IPS-18a (cell line): ENCODE measurements around the gene HLA-G.

ENCODE experiments used
- H3K27ac ChIP-seq: one replicate; pipeline ENCODE4 v1.5.1; 2013; ENCODE audit warnings: low read length
- H3K27me3 ChIP-seq: one replicate; pipeline ENCODE4 v1.6.1; 2013; ENCODE audit warnings: mild to moderate bottlenecking, low read length; ENCODE audit not compliant: control insufficient read depth, insufficient read depth
- H3K36me3 ChIP-seq: one replicate; pipeline ENCODE4 v1.6.1; 2013; ENCODE audit warnings: low read depth, low read length; ENCODE audit not compliant: control insufficient read depth
- H3K4me1 ChIP-seq: one replicate; pipeline ENCODE4 v1.6.1; 2013; ENCODE audit warnings: low read depth, low read length; ENCODE audit not compliant: control insufficient read depth
- H3K4me3 ChIP-seq: one replicate; pipeline ENCODE4 v1.5.1; 2013; ENCODE audit warnings: low read length
- H3K9ac ChIP-seq: one replicate; pipeline ENCODE4 v1.6.1; 2013; ENCODE audit warnings: mild to moderate bottlenecking, low read length, moderate library complexity
- H3K9me3 ChIP-seq: one replicate; pipeline ENCODE4 v1.6.1; 2013; ENCODE audit warnings: low read depth, low read length; ENCODE audit not compliant: control insufficient read depth

HLA-G gene

GRCh38 chr6:29824144-29824543 lies 3.5 kb upstream of the HLA-G start:
- Histone ChIP-seq H3K27me3 (peaks cover 38% of the 10 kb centered on the region), H3K4me3 (no peak overlapping the region), H3K9ac (no peak overlapping the region), H3K9me3 (no peaks in the 10 kb centered on the region), H3K4me1 (no peaks in the 10 kb centered on the region), H3K36me3 (no peaks in the 10 kb centered on the region), H3K27ac (no peak overlapping the region)

- H3K36me3 ChIP-seq: no peaks in the 10 kb centered on the region
- H3K9ac ChIP-seq: no peak overlapping the region
- no peaks in the 10 kb centered on the region for H3K4me1 ChIP-seq
- H3K27me3 ChIP-seq: peaks cover 55% of the 10 kb centered on the region
- no peaks in the 10 kb centered on the region for H3K9me3 ChIP-seq
- H3K4me3 ChIP-seq: no peak overlapping the region
- H3K27ac ChIP-seq: no peak overlapping the region
Observed at GRCh38 chr6:29825848-29826247, 1.8 kb upstream of the HLA-G start.

GRCh38 chr6:29826271-29826670 lies 1.4 kb upstream of the HLA-G start:
- H3K4me1 ChIP-seq: no peaks in the 10 kb centered on the region
- H3K9me3 ChIP-seq: no peaks in the 10 kb centered on the region
- no peaks in the 10 kb centered on the region for H3K36me3 ChIP-seq
- no peak overlapping the region for H3K9ac ChIP-seq
- peaks cover 55% of the 10 kb centered on the region for H3K27me3 ChIP-seq
- no peak overlapping the region for H3K4me3 ChIP-seq
- no peak overlapping the region for H3K27ac ChIP-seq

- no peaks in the 10 kb centered on the region for H3K9me3 ChIP-seq
- no peak overlapping the region for H3K27ac ChIP-seq
- H3K36me3 ChIP-seq: no peaks in the 10 kb centered on the region
- no peaks in the 10 kb centered on the region for H3K4me1 ChIP-seq
- peak overlapping the region; percentile 56 for H3K4me3 ChIP-seq
- H3K9ac ChIP-seq: no peak overlapping the region
- peaks cover 55% of the 10 kb centered on the region for H3K27me3 ChIP-seq
Observed at GRCh38 chr6:29828471-29828797, 809 bp downstream of the HLA-G start.

GRCh38 chr6:29829766-29830165 lies 2.1 kb downstream of the HLA-G start:
- peaks cover 55% of the 10 kb centered on the region for H3K27me3 ChIP-seq
- no peaks in the 10 kb centered on the region for H3K36me3 ChIP-seq
- H3K9ac ChIP-seq: no peak overlapping the region
- H3K27ac ChIP-seq: no peak overlapping the region
- no peaks in the 10 kb centered on the region for H3K9me3 ChIP-seq
- no peak overlapping the region for H3K4me3 ChIP-seq
- no peaks in the 10 kb centered on the region for H3K4me1 ChIP-seq

GRCh38 chr6:29830409-29830808 lies 2.8 kb downstream of the HLA-G start:
- no peaks in the 10 kb centered on the region for H3K4me1 ChIP-seq
- H3K9ac ChIP-seq: no peak overlapping the region
- no peaks in the 10 kb centered on the region for H3K36me3 ChIP-seq
- H3K9me3 ChIP-seq: no peaks in the 10 kb centered on the region
- H3K27me3 ChIP-seq: peaks cover 54% of the 10 kb centered on the region
- no peak overlapping the region for H3K27ac ChIP-seq
- H3K4me3 ChIP-seq: no peak overlapping the region

GRCh38 chr6:29831776-29832175 lies 4.2 kb downstream of the HLA-G start:
- H3K27ac ChIP-seq: no peak overlapping the region
- H3K4me1 ChIP-seq: no peaks in the 10 kb centered on the region
- peaks cover 40% of the 10 kb centered on the region for H3K27me3 ChIP-seq
- no peak overlapping the region for H3K4me3 ChIP-seq
- no peaks in the 10 kb centered on the region for H3K9me3 ChIP-seq
- no peak overlapping the region for H3K9ac ChIP-seq
- no peaks in the 10 kb centered on the region for H3K36me3 ChIP-seq

- H3K9ac ChIP-seq: no peak overlapping the region
- H3K4me1 ChIP-seq: no peaks in the 10 kb centered on the region
- no peaks in the 10 kb centered on the region for H3K9me3 ChIP-seq
- H3K27me3 ChIP-seq: peaks cover 10% of the 10 kb centered on the region
- H3K27ac ChIP-seq: no peak overlapping the region
- no peak overlapping the region for H3K4me3 ChIP-seq
- H3K36me3 ChIP-seq: no peaks in the 10 kb centered on the region
Observed at GRCh38 chr6:29834564-29835436, 7.2 kb downstream of the HLA-G start.

- no peak overlapping the region for H3K9ac ChIP-seq
- no peaks in the 10 kb centered on the region for H3K9me3 ChIP-seq
- H3K4me1 ChIP-seq: peaks cover 4% of the 10 kb centered on the region
- H3K27ac ChIP-seq: no peak overlapping the region
- no peaks in the 10 kb centered on the region for H3K36me3 ChIP-seq
- H3K27me3 ChIP-seq: no peaks in the 10 kb centered on the region
- no peak overlapping the region for H3K4me3 ChIP-seq
Observed at GRCh38 chr6:29839917-29840316, 12.3 kb downstream of the HLA-G start.

- peaks cover 5% of the 10 kb centered on the region for H3K4me1 ChIP-seq
- H3K9me3 ChIP-seq: no peaks in the 10 kb centered on the region
- no peaks in the 10 kb centered on the region for H3K27me3 ChIP-seq
- no peaks in the 10 kb centered on the region for H3K36me3 ChIP-seq
- no peak overlapping the region for H3K9ac ChIP-seq
- H3K4me3 ChIP-seq: no peak overlapping the region
- no peak overlapping the region for H3K27ac ChIP-seq
Observed at GRCh38 chr6:29841030-29841429, 13.4 kb downstream of the HLA-G start.

- Histone ChIP-seq H3K9ac (no peak overlapping the region), H3K27me3 (peaks cover 27% of the 10 kb centered on the region), H3K4me3 (no peak overlapping the region), H3K4me1 (peaks cover 5% of the 10 kb centered on the region), H3K27ac (no peak overlapping the region), H3K36me3 (no peaks in the 10 kb centered on the region), H3K9me3 (no peaks in the 10 kb centered on the region)
Observed at GRCh38 chr6:29845405-29846006, 17.9 kb downstream of the HLA-G start.
